Breast epithelium (tissue), 3 donors: Measurements from ENCODE around the gene ARL17B.
"Not testable (repeated sequence)": the region's sequence is repeated elsewhere in the genome, so short reads cannot be mapped to it uniquely, and the experiment has no call there.

Experiments used
- POLR2A ChIP-seq: fragments of 450-650 bp; IDR thresholded peaks from one replicate; pipeline ENCODE4 v1.6.1; 2016; ENCODE audit warnings: antibody characterized with exemption, mild to moderate bottlenecking, moderate library complexity
- POLR2AphosphoS5 ChIP-seq, 3 donors: sonication (generic); formaldehyde crosslinking; IDR thresholded peaks; one replicate each; pipeline ENCODE4 v1.6.1; 2017; ENCODE audit warnings: antibody characterized with exemption in 3 of 3

GRCh38 chr17:46276728-46277479 lies 84.7 kb downstream of the ARL17B start:
- TF ChIP-seq POLR2A; POLR2AphosphoS5 (IDR thresholded peaks at IDR 0.05): not testable (repeated sequence)
